ENCODE results near the gene ATE1.
A peak's percentile ranks its signal among the peaks of the same experiment; 100 is the strongest.
"Not testable (repeated sequence)": the region's sequence is repeated elsewhere in the genome, so short reads cannot be mapped to it uniquely, and the experiment has no call there.

Gene ATE1

GRCh38 chr10:121927841-121928527, at the start of gene ATE1:
TSS of gene ATE1 (minus strand) at chr10:121928031. CDS start at chr10:121927949, 82 bp downstream.
- peak; percentile 68 to 79 (median 72) for DNase-seq (ENCODE audit: low read depth in 3 of 3)

DNA sequence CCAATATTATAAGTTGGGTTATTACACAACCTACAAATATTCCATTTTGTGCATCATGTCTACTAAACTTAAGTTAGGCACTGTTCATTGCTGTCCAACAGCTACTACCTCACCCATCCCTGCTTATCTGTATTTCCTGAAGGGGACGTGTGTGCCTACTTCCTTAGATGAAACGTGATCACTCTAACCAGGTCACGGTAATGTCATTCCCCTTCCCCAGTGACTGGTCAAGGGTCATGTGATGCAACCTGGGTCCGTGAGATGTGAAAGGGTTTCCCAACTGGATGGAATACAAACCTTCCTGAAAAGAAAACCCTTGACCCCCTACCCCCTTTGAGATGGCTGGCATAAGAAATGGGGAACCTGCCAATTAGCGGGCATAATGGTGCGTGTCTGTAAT, 48.8 kb upstream of the ATE1 start:
- DNase-seq (ENCODE audit: low read depth in 3 of 3): no peak

DNA sequence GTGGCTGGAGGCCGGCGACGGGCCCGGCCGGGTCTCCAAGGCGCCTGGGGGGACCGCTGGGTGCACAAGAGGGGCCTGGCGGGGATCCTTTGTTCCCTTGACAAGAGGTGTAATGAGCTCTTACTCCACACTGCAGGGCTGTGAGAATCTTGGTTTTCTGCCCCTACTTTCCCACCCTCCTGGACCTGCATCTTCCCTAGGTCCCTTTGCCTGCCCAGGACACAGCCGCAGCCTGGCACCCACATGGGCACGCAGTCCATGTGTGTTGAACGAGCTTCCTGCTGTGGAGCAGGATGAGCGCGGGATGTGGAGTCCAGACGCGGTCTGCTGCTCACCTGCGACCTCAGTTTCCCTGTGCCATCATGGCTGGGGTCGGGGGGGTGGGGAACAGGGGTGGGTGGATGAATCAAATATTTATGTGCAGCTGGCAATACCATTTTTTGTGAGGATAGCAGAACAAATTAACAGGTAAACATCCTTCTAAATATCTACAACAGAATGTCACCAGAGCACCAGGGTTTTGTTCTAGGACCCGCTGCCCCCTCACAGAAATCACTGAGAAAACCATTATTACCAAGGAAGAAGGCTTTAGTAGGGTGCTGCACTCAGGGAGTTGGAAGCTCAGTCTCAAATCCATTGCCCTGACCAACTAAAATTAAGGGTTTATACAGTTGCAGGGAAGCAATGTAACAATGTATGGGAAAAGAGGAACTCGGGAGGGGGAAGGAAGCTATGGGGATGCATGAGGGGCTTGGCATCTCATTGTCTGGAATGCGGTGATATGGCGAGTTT, 47.7 kb upstream of the ATE1 start:
- DNase-seq (ENCODE audit: low read depth in 3 of 3): no peak

GRCh38 chr10:121974535-121975294, 46.9 kb upstream of the ATE1 start, which contains the start of gene NSMCE4A:
TSS of gene NSMCE4A (minus strand) at chr10:121975217. CDS start at chr10:121975165, 52 bp downstream.
- peak; percentile 57 to 76 (median 61) for DNase-seq (ENCODE audit: low read depth in 3 of 3)

DNA sequence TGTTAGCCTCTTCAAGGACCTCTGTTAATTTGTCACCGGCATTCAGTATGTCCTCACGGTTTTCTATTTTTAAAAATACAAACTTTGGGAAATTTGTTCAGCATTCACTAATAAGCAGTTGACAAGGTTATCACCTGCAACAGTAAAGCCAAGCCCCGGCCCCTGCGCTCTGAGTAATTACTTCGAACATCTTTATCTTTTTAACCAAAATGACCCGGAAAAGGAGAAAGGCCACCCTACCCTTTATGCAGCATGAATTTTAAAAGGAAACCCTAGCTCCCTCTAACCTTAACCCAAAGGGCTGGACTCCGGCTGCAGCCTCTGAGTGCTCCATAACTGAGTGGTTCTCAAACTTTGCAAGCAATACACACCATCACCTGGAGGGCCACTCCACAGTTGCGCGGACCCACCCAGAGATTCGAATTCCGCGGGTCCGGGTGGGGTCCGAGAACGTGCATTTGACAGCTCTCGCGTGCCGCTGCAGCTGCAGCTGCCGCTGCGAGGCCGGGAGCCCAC, 46.2 kb upstream of the ATE1 start:
- DNase-seq (ENCODE audit: low read depth in 3 of 3): no peak

DNA sequence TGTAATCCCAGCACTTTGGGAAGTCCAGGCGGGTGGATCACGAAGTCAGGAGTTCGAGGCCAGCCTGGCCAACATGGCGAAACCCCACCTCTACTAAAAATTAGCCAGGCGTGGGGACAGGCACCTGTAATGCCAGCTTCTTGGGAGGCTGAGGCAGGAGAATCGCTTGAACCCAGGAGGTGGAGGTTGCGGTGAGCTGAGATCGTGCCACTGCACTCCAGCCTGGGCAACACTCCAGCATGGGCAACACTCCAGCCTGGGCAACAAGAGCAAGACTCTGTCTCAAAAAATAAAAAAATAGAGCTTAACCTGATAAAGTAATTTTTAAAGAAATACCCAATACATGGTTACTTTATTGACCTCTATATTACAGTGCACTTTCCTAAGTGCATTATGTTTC, 41.3 kb upstream of the ATE1 start:
- DNase-seq (ENCODE audit: low read depth in 3 of 3): not testable (repeated sequence)

- no peak for DNase-seq (ENCODE audit: low read depth in 3 of 3)
Observed at GRCh38 chr10:121965996-121966395, 38.2 kb upstream of the ATE1 start.

DNA sequence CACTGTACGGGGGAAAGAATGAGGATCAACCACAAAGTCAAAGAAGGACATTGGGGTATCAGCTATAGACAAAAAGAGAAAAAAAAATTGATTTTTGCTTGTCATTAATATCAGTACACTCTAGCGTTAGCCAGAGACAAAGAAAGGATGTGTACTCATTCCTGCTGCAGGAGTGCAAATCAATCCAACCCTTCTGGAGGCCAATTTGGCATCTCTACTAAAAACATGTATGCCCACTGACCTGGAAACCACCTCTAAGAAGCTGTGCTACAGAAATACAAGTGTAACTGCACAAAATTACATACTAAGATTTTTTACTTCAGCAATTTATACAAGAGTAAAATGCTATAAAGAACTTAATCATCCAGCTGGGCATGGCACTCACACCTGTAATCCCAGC, 33.6 kb upstream of the ATE1 start:
- no peak for DNase-seq (ENCODE audit: low read depth in 3 of 3)

DNA sequence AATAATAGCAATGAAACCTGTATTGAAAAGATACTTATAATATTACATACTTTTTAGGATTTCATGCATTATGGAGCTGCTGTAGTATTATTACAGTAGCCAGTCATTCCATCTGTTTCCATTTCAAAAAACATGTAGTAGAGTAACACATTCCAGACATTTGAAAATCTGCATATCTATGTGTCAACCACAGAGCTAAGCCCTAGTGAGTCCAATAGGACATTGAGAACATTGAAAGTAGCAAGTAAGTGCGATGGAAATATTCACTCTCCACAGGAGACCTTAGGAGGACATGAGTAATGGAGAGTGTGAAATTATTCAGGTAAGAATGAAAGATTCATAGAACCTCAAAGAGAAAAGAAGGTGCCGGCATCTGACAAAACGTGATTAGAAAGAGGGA, 31.8 kb upstream of the ATE1 start:
- DNase-seq (ENCODE audit: low read depth in 3 of 3): no peak

DNA sequence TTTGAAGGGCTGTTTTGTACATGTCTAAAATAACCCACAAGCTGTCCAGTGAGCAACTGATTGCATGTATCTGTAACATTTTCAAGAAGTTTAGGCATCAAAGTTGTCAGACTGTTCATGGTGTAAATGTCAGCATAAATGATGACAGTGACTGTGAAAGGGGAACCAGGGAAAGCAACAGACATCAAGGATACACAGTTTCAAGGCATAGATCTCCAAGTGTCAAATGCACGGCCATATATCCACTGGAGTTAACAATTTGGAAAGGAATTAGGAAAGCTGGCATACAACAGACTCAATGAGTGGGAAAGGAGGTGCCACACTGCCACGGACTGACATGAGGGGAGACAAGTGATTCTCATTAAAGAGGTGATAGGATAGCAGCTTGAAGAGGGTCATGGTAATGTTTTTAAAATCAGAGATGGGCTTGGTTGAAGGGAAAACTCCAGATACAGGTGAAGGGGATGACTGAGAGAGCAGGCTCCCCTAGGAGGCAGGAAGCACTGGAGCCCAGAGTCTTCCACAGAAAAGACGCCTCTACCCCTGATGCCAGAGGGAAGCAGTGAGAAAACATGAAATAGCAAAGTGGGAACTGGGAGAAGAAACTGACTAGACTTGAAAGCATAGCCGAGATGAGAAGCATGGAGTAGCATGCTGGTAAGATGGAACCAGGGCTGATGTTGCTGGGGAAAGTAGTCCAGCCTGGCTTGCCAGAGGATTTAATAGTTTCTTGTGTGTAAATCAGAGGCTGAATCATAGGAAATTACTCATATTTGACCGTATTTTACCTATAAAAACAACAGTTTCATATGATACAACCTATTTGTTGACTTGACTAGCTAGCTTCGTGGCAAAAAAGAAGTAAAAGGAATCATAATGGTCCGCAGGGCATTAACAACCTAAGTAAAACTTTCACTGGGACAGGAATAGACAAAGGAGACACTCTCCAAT, 28.6 kb upstream of the ATE1 start:
- no peak for DNase-seq (ENCODE audit: low read depth in 3 of 3)

DNA sequence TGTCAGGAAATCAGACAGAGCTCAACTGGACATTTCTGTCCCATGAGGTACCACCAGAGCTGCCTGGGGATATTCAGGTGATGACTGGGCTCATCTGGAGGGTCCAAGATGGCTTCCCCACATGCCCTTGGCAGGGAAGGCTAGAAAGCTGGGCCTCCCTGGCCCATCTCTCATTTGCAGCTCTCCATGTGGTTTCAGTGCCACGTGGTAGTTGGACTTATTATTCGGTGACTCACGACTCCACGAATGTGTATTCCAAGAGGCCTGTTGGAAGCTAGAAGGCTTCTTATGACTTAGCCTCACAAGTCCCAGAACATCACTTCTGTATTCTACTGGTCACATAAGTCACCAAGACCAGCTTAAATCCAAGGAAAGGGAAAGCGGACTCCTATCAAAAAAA, 24.4 kb upstream of the ATE1 start:
- DNase-seq (ENCODE audit: low read depth in 3 of 3): no peak

GRCh38 chr10:121949451-121949850, 21.6 kb upstream of the ATE1 start:
- no peak for DNase-seq (ENCODE audit: low read depth in 3 of 3)

GRCh38 chr10:121949049-121949448, 21.2 kb upstream of the ATE1 start:
- no peak for DNase-seq (ENCODE audit: low read depth in 3 of 3)

- DNase-seq (ENCODE audit: low read depth in 3 of 3): no peak
Observed at GRCh38 chr10:121947343-121948330, 19.8 kb upstream of the ATE1 start.

GRCh38 chr10:121942749-121943416, 15.1 kb upstream of the ATE1 start:
- no peak for DNase-seq (ENCODE audit: low read depth in 3 of 3)

DNA sequence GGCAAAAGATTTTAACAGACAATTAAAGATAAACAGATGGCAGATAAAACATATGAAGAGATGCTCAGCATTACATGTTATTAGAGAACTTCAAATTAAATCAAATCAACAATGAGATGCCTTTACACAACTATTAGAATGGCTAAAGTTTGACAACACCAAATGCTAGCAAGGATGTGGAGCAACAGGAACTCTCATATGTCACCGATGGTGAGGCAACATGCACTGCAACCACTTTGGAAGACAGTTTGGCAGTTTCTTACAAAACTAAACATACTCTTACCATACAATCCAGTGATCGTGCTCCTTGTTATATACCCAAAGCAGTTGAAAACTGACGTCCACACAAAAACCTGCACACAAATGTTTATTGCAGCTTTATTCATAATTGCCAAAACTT, 13.7 kb upstream of the ATE1 start:
- DNase-seq (ENCODE audit: low read depth in 3 of 3): no peak

- no peak for DNase-seq (ENCODE audit: low read depth in 3 of 3)
Observed at GRCh38 chr10:121936295-121936694, 8.5 kb upstream of the ATE1 start.

DNA sequence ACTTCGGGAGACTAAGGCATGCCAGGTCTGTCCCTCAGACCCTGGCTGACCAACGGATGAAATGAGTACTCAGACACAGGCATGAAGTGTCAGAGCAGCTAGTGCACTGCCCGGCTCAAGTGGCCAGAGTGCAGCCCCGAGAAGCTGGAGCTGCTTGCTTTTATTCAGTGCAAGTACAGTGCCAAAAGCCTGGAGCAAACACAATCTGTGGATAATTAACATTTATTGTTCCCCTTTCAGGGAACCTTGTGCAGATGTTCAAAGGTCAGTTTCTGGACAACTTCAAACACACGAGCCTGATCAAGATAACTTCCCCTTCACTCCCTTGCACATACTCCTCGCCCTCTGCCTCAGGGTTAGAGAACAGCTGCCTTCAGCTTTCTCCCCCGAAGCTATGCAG, 7.9 kb upstream of the ATE1 start:
- DNase-seq (ENCODE audit: low read depth in 3 of 3): no peak

Measured in stimulated activated CD4-positive, alpha-beta T cell treated with anti-CD3 and anti-CD28 coated beads, TNF-alpha, amount 100 ng/mL, for 24 hours (primary cell).